HG03460 (cell line): Measurements from ENCODE around the gene AGPAT4.
A peak's percentile ranks its signal among the peaks of the same experiment; 100 is the strongest.

Experiments
- ATAC-seq: cut with Tn5 transposase; IDR thresholded peaks from one replicate; pipeline ENCODE4 v1.9.1; 2021; ENCODE audit not compliant: unreplicated experiment

The AGPAT4 gene

GRCh38 chr6:161256407-161256806 is 17.5 kb downstream of the AGPAT4 start:
- ATAC-seq = no peak

GRCh38 chr6:161255518-161255917 is 18.3 kb downstream of the AGPAT4 start:
- no peak for ATAC-seq

- ATAC-seq = no peak
Observed at GRCh38 chr6:161254464-161255253, 19.2 kb downstream of the AGPAT4 start.

- no peak for ATAC-seq
Observed at GRCh38 chr6:161254126-161254463, 19.8 kb downstream of the AGPAT4 start.

GRCh38 chr6:161251345-161251744 is 22.5 kb downstream of the AGPAT4 start:
- ATAC-seq = no peak

GRCh38 chr6:161249327-161249726 is 24.5 kb downstream of the AGPAT4 start:
- ATAC-seq = no peak

- no peak for ATAC-seq
Observed at GRCh38 chr6:161246725-161247124, 27.1 kb downstream of the AGPAT4 start.

GRCh38 chr6:161245363-161245762 is 28.5 kb downstream of the AGPAT4 start:
- ATAC-seq = no peak

- no peak for ATAC-seq
Observed at GRCh38 chr6:161244725-161245124, 29.1 kb downstream of the AGPAT4 start.

- ATAC-seq = no peak
Observed at GRCh38 chr6:161242779-161243693, 30.8 kb downstream of the AGPAT4 start.

GRCh38 chr6:161242113-161242512 is 31.7 kb downstream of the AGPAT4 start:
- no peak for ATAC-seq

GRCh38 chr6:161239001-161239400 is 34.9 kb downstream of the AGPAT4 start:
- no peak for ATAC-seq

GRCh38 chr6:161238500-161238899 is 35.4 kb downstream of the AGPAT4 start:
- ATAC-seq = no peak

GRCh38 chr6:161238081-161238480 is 35.8 kb downstream of the AGPAT4 start:
- no peak for ATAC-seq

- ATAC-seq = no peak
Observed at GRCh38 chr6:161237176-161237575, 36.7 kb downstream of the AGPAT4 start.

GRCh38 chr6:161235776-161236633 is 37.9 kb downstream of the AGPAT4 start:
- ATAC-seq = peak; percentile 50

GRCh38 chr6:161233986-161234661 is 39.7 kb downstream of the AGPAT4 start:
- no peak for ATAC-seq

GRCh38 chr6:161232467-161232866 is 41.4 kb downstream of the AGPAT4 start:
- ATAC-seq = no peak

- ATAC-seq = no peak
Observed at GRCh38 chr6:161232010-161232409, 41.9 kb downstream of the AGPAT4 start.

GRCh38 chr6:161230339-161230738 is 43.5 kb downstream of the AGPAT4 start:
- no peak for ATAC-seq
